ENCODE data around the gene UBAC1. TPM values are rescaled to one million over a fixed set of nuclear protein-coding genes. Genes with fewer than 3 reads are reported as not detected.
"Not testable (repeated sequence)": the region's sequence is repeated elsewhere in the genome, so short reads cannot be mapped to it uniquely, and the experiment has no call there.

Gene UBAC1
- total RNA-seq, 1 donor from 2014 or later, result 47.7 TPM

- Mint-ChIP-seq H3K4me3 (peak overlapping the region; percentile 48), H3K27ac (no peak overlapping the region), H3K27me3 (peaks cover 4% of the 10 kb centered on the region), H3K36me3 (ENCODE audit: low read depth) (no peaks in the 10 kb centered on the region), H3K4me1 (peaks cover 4% of the 10 kb centered on the region), H3K9me3 (no peaks in the 10 kb centered on the region)
- intact Hi-C loops (cut with micrococcal nuclease), result no loop called here
- DNase-seq, result peak; percentile 80
Measured at GRCh38 chr9:135978642-135979546, 17.7 kb upstream of the UBAC1 start.

- Mint-ChIP-seq H3K27me3 (peaks cover 4% of the 10 kb centered on the region), H3K36me3 (ENCODE audit: low read depth) (no peaks in the 10 kb centered on the region), H3K9me3 (no peaks in the 10 kb centered on the region), H3K27ac (no peak overlapping the region), H3K4me3 (no peak overlapping the region), H3K4me1 (peaks cover 4% of the 10 kb centered on the region)
- no peak for DNase-seq
- intact Hi-C loops (cut with micrococcal nuclease), result no loop called here
Measured at GRCh38 chr9:135976944-135977343, 15.8 kb upstream of the UBAC1 start.

GRCh38 chr9:135976531-135976930, 15.4 kb upstream of the UBAC1 start:
- Mint-ChIP-seq H3K27ac (no peak overlapping the region), H3K4me3 (no peak overlapping the region), H3K9me3 (no peaks in the 10 kb centered on the region), H3K27me3 (peaks cover 4% of the 10 kb centered on the region), H3K36me3 (ENCODE audit: low read depth) (no peaks in the 10 kb centered on the region), H3K4me1 (peaks cover 4% of the 10 kb centered on the region)
- intact Hi-C loops (cut with micrococcal nuclease), result no loop called here
- DNase-seq, result no peak

DNA sequence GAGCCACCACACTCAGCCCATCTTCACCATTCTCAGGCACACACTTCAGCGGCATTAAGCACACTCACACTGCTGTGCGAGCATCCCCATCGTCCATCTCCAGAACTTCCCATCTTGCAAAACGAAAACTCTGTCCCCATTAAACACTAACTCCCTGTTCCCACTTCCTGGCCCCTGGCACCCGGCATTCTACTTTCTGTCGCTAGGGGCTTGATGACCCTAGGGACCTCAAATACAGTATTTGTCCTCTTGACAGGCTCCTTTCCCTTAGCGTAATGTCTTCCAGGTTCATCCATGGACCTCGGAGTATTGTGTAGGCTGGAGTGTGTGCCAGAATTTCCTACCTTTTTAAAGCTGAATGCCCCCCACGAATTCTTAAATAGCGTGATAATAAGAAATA, 14.7 kb upstream of the UBAC1 start:
- H3K9me3 Mint-ChIP-seq, result no peaks in the 10 kb centered on the region
- no peak overlapping the region for H3K4me3 Mint-ChIP-seq
- H3K27me3 Mint-ChIP-seq, result peaks cover 4% of the 10 kb centered on the region
- intact Hi-C loops (cut with micrococcal nuclease), result no loop called here
- no peak for DNase-seq
- H3K36me3 Mint-ChIP-seq (ENCODE audit: low read depth), result no peaks in the 10 kb centered on the region
- H3K4me1 Mint-ChIP-seq, result peaks cover 4% of the 10 kb centered on the region
- H3K27ac Mint-ChIP-seq, result no peak overlapping the region

- Mint-ChIP-seq H3K9me3 (no peaks in the 10 kb centered on the region), H3K4me3 (no peak overlapping the region), H3K27me3 (peaks cover 4% of the 10 kb centered on the region), H3K27ac (no peak overlapping the region), H3K4me1 (peaks cover 4% of the 10 kb centered on the region), H3K36me3 (ENCODE audit: low read depth) (no peaks in the 10 kb centered on the region)
- intact Hi-C loops (cut with micrococcal nuclease), result no loop called here
- DNase-seq, result no peak
Measured at GRCh38 chr9:135974220-135974573, 13.0 kb upstream of the UBAC1 start.

GRCh38 chr9:135973277-135974219, 12.4 kb upstream of the UBAC1 start:
- Mint-ChIP-seq H3K4me1 (no peaks in the 10 kb centered on the region), H3K36me3 (ENCODE audit: low read depth) (no peaks in the 10 kb centered on the region), H3K27me3 (no peaks in the 10 kb centered on the region), H3K27ac (no peak overlapping the region), H3K4me3 (no peak overlapping the region), H3K9me3 (no peaks in the 10 kb centered on the region)
- no peak for DNase-seq
- intact Hi-C loops (cut with micrococcal nuclease), result no loop called here

DNA sequence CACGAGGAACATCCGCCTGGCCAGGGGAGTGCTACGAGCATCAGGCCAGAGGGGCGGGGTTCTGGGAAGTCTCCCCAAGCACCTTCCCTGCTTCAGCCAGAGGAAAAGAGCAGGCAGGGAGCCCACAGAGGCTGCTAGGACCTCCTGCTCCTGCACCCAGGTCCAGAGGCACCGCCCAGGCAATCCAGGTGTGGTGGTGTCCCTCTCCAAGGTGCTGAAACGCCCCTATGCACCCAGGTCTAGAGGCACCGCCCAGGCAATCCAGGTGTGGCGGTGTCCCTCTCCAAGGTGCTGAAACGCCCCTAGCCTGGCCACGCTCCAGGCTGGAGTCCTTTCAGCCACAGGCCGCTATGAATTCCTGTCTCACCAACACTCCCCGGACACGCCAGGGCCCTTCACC, 10.7 kb upstream of the UBAC1 start:
- intact Hi-C loops (cut with micrococcal nuclease), result no loop called here
- peak; percentile 84 for DNase-seq
- Mint-ChIP-seq H3K36me3 (ENCODE audit: low read depth) (no peaks in the 10 kb centered on the region), H3K27me3 (peaks cover 5% of the 10 kb centered on the region), H3K27ac (no peak overlapping the region), H3K4me1 (peaks cover 6% of the 10 kb centered on the region), H3K4me3 (no peak overlapping the region), H3K9me3 (no peaks in the 10 kb centered on the region)

GRCh38 chr9:135971111-135971766, 10.1 kb upstream of the UBAC1 start:
- H3K27ac Mint-ChIP-seq, result no peak overlapping the region
- H3K36me3 Mint-ChIP-seq (ENCODE audit: low read depth), result no peaks in the 10 kb centered on the region
- peaks cover 6% of the 10 kb centered on the region for H3K4me1 Mint-ChIP-seq
- peaks cover 5% of the 10 kb centered on the region for H3K27me3 Mint-ChIP-seq
- no peak for DNase-seq
- intact Hi-C loops (cut with micrococcal nuclease), result no loop called here
- H3K9me3 Mint-ChIP-seq, result no peaks in the 10 kb centered on the region
- H3K4me3 Mint-ChIP-seq, result no peak overlapping the region

GRCh38 chr9:135970128-135970815, 9.1 kb upstream of the UBAC1 start:
- no peak overlapping the region for H3K27ac Mint-ChIP-seq
- peaks cover 5% of the 10 kb centered on the region for H3K27me3 Mint-ChIP-seq
- H3K36me3 Mint-ChIP-seq (ENCODE audit: low read depth), result no peaks in the 10 kb centered on the region
- peaks cover 6% of the 10 kb centered on the region for H3K4me1 Mint-ChIP-seq
- H3K9me3 Mint-ChIP-seq, result no peaks in the 10 kb centered on the region
- intact Hi-C loops (cut with micrococcal nuclease), result no loop called here
- no peak for DNase-seq
- H3K4me3 Mint-ChIP-seq, result no peak overlapping the region

DNA sequence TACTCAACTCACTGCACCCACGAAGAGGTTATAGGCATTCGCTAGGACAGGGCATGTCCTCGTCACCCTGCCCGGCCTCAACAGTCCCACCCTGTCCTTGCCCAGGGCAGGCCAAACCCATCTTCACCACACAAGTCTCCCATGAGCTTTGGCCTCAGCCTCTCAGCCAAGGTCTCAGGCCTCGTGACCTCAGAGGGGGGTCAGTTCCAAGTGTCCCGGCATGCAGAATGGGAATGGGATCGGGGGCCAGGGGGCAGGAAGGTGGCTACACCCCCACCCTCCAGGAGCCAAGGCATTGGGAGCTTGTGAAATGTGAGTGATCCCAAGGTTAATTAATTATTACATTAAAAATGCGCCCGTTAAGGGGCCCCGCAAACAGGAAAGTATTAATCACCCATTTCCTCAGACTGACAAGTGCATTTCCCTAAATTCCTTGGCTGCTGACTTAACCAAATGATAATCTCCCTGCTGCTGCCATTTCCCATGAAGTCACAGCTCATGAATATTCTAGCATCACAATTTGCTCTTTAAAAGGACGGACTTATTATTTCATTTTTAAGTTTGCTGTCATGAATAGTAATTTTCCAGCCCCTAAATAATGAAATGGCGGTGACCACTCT, 8.0 kb upstream of the UBAC1 start:
- peaks cover 5% of the 10 kb centered on the region for H3K27me3 Mint-ChIP-seq
- H3K4me1 Mint-ChIP-seq, result peaks cover 6% of the 10 kb centered on the region
- no peaks in the 10 kb centered on the region for H3K9me3 Mint-ChIP-seq
- intact Hi-C loops (cut with micrococcal nuclease), result loop anchor here (10.0 kb wide), 1 partner anchor 276 kb away; the partner anchor contains the start of gene QSOX2
- H3K4me3 Mint-ChIP-seq, result no peak overlapping the region
- H3K36me3 Mint-ChIP-seq (ENCODE audit: low read depth), result no peaks in the 10 kb centered on the region
- H3K27ac Mint-ChIP-seq, result no peak overlapping the region
- no peak for DNase-seq

DNA sequence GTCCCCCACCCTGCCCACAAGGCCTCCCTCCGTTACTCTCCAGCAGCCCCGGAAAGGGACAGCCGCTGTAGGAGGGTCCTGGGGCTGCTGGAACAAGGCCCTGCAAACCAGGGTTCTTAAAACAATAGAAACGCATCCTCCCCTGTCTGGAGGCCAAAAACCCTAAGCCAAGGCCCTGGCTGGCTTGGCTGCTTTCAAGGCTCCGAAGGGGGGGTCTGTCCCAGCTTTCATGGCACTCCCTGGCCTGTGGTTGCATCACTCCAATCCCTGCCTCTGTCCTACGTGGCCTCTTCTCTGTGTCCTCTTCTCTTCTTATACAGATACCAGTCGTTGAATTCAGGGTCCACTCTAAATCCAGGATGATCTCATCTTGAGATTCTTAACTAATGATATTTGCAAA, 7.4 kb upstream of the UBAC1 start:
- DNase-seq, result no peak
- intact Hi-C loops (cut with micrococcal nuclease), result loop anchor here (10.0 kb wide), 1 partner anchor 276 kb away; the partner anchor contains the start of gene QSOX2
- H3K9me3 Mint-ChIP-seq, result no peaks in the 10 kb centered on the region
- H3K27me3 Mint-ChIP-seq, result peaks cover 5% of the 10 kb centered on the region
- no peak overlapping the region for H3K27ac Mint-ChIP-seq
- peaks cover 6% of the 10 kb centered on the region for H3K4me1 Mint-ChIP-seq
- H3K4me3 Mint-ChIP-seq, result no peak overlapping the region
- H3K36me3 Mint-ChIP-seq (ENCODE audit: low read depth), result no peaks in the 10 kb centered on the region

DNA sequence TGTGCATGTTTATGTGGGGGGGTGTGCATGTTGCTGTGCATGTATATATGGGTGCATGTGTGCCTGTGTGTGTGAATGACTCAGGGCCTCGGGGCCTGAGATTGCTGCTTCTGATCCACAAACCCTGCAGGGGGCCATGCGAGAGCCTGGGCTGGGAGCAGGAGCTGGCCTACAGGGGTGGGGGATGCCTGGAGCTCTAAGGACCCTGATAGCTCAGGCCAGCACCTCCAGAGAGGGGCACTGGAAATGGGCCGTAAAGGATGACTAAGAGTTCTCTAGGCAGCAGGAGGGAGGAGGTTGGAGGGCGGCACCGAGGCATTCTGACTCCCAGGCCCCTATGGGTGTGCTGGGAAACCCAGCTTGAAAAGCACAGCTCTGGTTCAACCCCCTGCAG, 6.9 kb upstream of the UBAC1 start:
- no peaks in the 10 kb centered on the region for H3K9me3 Mint-ChIP-seq
- DNase-seq, result no peak
- H3K4me1 Mint-ChIP-seq, result peaks cover 7% of the 10 kb centered on the region
- H3K36me3 Mint-ChIP-seq (ENCODE audit: low read depth), result no peaks in the 10 kb centered on the region
- H3K4me3 Mint-ChIP-seq, result no peak overlapping the region
- intact Hi-C loops (cut with micrococcal nuclease), result loop anchor here (10.0 kb wide), 1 partner anchor 277 kb away; the partner anchor contains the start of gene QSOX2
- peaks cover 5% of the 10 kb centered on the region for H3K27me3 Mint-ChIP-seq
- no peak overlapping the region for H3K27ac Mint-ChIP-seq

GRCh38 chr9:135966916-135967260, 5.7 kb upstream of the UBAC1 start:
- not testable (repeated sequence) for H3K27ac Mint-ChIP-seq; H3K9me3 Mint-ChIP-seq; DNase-seq; H3K36me3 Mint-ChIP-seq (ENCODE audit: low read depth); H3K27me3 Mint-ChIP-seq; H3K4me3 Mint-ChIP-seq
- peaks cover 17% of the 10 kb centered on the region for H3K4me1 Mint-ChIP-seq
- intact Hi-C loops (cut with micrococcal nuclease), result loop anchor here (1.0 to 10.0 kb wide), 2 partner anchors 156 to 278 kb away; partner anchors contain the start of gene QSOX2
